ENCODE measurements around the gene SLC38A3. TPM values are rescaled to one million over a fixed set of nuclear protein-coding genes. Genes with fewer than 3 reads are reported as not detected.

SLC38A3 gene
- total and polyA plus RNA-seq, 2 experiments from 2014 or later = 24.7 to 56.6 TPM

- Histone ChIP-seq H4K20me1 (ENCODE audit: insufficient read depth, poor library complexity, severe bottlenecking) (peaks cover 17% of the 10 kb centered on the region), H3K36me3 (replicated peaks; ENCODE audit: insufficient read depth, low read depth) (no peaks in the 10 kb centered on the region), H3K9me2 (replicated peaks; ENCODE audit: insufficient read depth) (no peaks in the 10 kb centered on the region), H3K9me3 (ENCODE audit: low read depth) (no peaks in the 10 kb centered on the region), H3K27me3 (peaks cover under 1% of the 10 kb centered on the region), H3K27ac (no peak overlapping the region), H3K79me2 (peaks cover 2% of the 10 kb centered on the region), H2AFZ (no peak overlapping the region), H3K4me2 (no peak overlapping the region), H3K4me3 (no peak overlapping the region), H3K4me1 (ENCODE audit: insufficient read depth) (peaks cover 9% of the 10 kb centered on the region)
- 77% methylated on average over 18 of the region's 21 CpGs for WGBS (ENCODE audit: low lambda C conversion rate, missing lambda C conversion rate)
- DNase-seq (ENCODE audit: low spot score) = peak; percentile 48
- no peak for TF ChIP-seq EZH2phosphoT487 (IDR thresholded peaks at IDR 0.05; ENCODE audit: low read depth, severe bottlenecking, unreplicated experiment)
- TF ChIP-seq EZH2 (IDR thresholded peaks at IDR 0.05; ENCODE audit: borderline replicate concordance) = no peak
- TF ChIP-seq, protein P1, sequence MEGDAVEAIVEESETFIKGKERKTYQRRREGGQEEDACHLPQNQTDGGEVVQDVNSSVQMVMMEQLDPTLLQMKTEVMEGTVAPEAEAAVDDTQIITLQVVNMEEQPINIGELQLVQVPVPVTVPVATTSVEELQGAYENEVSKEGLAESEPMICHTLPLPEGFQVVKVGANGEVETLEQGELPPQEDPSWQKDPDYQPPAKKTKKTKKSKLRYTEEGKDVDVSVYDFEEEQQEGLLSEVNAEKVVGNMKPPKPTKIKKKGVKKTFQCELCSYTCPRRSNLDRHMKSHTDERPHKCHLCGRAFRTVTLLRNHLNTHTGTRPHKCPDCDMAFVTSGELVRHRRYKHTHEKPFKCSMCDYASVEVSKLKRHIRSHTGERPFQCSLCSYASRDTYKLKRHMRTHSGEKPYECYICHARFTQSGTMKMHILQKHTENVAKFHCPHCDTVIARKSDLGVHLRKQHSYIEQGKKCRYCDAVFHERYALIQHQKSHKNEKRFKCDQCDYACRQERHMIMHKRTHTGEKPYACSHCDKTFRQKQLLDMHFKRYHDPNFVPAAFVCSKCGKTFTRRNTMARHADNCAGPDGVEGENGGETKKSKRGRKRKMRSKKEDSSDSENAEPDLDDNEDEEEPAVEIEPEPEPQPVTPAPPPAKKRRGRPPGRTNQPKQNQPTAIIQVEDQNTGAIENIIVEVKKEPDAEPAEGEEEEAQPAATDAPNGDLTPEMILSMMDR (IDR thresholded peaks at IDR 0.05; ENCODE audit: poor library complexity) = no peak
Measured at GRCh38 chr3:50171540-50172301, 33.4 kb upstream of the SLC38A3 start.

DNA sequence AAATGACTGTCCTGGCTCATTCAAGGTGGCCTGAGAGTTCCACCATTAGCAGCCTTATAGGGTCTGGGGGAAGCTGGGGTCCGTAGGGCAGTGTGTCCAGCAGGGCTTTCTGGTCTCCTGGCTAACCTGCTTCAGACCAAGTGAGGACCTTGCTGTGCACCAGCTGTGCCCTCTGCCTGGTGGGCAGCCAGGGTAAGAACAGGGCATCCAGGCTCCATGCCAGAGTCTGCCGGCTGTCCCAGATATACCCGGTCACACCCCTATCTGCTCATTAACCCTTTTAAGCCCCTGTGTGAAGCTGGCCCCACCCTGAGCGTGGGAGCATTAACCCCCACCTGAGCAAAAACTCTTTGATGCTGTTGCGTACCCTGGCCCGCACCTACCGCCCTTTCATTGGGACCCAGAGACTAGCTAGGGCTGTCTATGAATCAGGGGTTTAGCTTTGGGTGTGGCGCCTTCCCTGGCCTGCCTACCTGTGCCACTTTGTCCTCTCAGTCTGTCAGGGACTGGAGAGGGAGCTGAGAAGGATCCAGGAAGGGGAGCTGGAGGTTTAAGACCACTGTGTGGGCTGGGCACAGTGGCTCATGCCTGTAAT is 32.3 kb upstream of the SLC38A3 start:
- H3K9me3 ChIP-seq (ENCODE audit: low read depth) = no peaks in the 10 kb centered on the region
- no peak for TF ChIP-seq EZH2 (IDR thresholded peaks at IDR 0.05; ENCODE audit: borderline replicate concordance)
- no peak for TF ChIP-seq EZH2phosphoT487 (IDR thresholded peaks at IDR 0.05; ENCODE audit: low read depth, severe bottlenecking, unreplicated experiment)
- TF ChIP-seq, protein P1 (IDR thresholded peaks at IDR 0.05; ENCODE audit: poor library complexity) = no peak
- no peak for DNase-seq (ENCODE audit: low spot score)
- peaks cover 8% of the 10 kb centered on the region for H4K20me1 ChIP-seq (ENCODE audit: insufficient read depth, poor library complexity, severe bottlenecking)
- H3K27me3 ChIP-seq = peaks cover 4% of the 10 kb centered on the region
- H3K9me2 ChIP-seq (replicated peaks; ENCODE audit: insufficient read depth) = no peaks in the 10 kb centered on the region
- H3K4me3 ChIP-seq = no peak overlapping the region
- H2AFZ ChIP-seq = no peak overlapping the region
- H3K36me3 ChIP-seq (replicated peaks; ENCODE audit: insufficient read depth, low read depth) = no peaks in the 10 kb centered on the region
- H3K4me1 ChIP-seq (ENCODE audit: insufficient read depth) = no peaks in the 10 kb centered on the region
- peaks cover under 1% of the 10 kb centered on the region for H3K79me2 ChIP-seq
- no peak overlapping the region for H3K4me2 ChIP-seq
- H3K27ac ChIP-seq = no peak overlapping the region
- 82% methylated on average over 8 of the region's 8 CpGs for WGBS (ENCODE audit: low lambda C conversion rate, missing lambda C conversion rate)

GRCh38 chr3:50173685-50174516 is 31.2 kb upstream of the SLC38A3 start:
- H4K20me1 ChIP-seq (ENCODE audit: insufficient read depth, poor library complexity, severe bottlenecking) = peaks cover 3% of the 10 kb centered on the region
- no peak overlapping the region for H3K4me3 ChIP-seq
- DNase-seq (ENCODE audit: low spot score) = no peak
- H3K4me2 ChIP-seq = no peak overlapping the region
- no peaks in the 10 kb centered on the region for H3K79me2 ChIP-seq
- peaks cover 4% of the 10 kb centered on the region for H3K27me3 ChIP-seq
- no peaks in the 10 kb centered on the region for H3K9me3 ChIP-seq (ENCODE audit: low read depth)
- H3K4me1 ChIP-seq (ENCODE audit: insufficient read depth) = no peaks in the 10 kb centered on the region
- no peaks in the 10 kb centered on the region for H3K36me3 ChIP-seq (replicated peaks; ENCODE audit: insufficient read depth, low read depth)
- no peaks in the 10 kb centered on the region for H3K9me2 ChIP-seq (replicated peaks; ENCODE audit: insufficient read depth)
- TF ChIP-seq EZH2phosphoT487 (IDR thresholded peaks at IDR 0.05; ENCODE audit: low read depth, severe bottlenecking, unreplicated experiment) (no peak), EZH2 (IDR thresholded peaks at IDR 0.05; ENCODE audit: borderline replicate concordance) (no peak)
- TF ChIP-seq, protein P1 (IDR thresholded peaks at IDR 0.05; ENCODE audit: poor library complexity) = no peak
- WGBS (ENCODE audit: low lambda C conversion rate, missing lambda C conversion rate) = 94% methylated on average over 28 of the region's 29 CpGs
- no peak overlapping the region for H3K27ac ChIP-seq
- no peak overlapping the region for H2AFZ ChIP-seq

All from hepatocyte (in vitro differentiated cells).